ENCODE data around the gene USP5.
"Not testable (repeated sequence)": the region's sequence is repeated elsewhere in the genome, so short reads cannot be mapped to it uniquely, and the experiment has no call there.

Gene USP5

DNA sequence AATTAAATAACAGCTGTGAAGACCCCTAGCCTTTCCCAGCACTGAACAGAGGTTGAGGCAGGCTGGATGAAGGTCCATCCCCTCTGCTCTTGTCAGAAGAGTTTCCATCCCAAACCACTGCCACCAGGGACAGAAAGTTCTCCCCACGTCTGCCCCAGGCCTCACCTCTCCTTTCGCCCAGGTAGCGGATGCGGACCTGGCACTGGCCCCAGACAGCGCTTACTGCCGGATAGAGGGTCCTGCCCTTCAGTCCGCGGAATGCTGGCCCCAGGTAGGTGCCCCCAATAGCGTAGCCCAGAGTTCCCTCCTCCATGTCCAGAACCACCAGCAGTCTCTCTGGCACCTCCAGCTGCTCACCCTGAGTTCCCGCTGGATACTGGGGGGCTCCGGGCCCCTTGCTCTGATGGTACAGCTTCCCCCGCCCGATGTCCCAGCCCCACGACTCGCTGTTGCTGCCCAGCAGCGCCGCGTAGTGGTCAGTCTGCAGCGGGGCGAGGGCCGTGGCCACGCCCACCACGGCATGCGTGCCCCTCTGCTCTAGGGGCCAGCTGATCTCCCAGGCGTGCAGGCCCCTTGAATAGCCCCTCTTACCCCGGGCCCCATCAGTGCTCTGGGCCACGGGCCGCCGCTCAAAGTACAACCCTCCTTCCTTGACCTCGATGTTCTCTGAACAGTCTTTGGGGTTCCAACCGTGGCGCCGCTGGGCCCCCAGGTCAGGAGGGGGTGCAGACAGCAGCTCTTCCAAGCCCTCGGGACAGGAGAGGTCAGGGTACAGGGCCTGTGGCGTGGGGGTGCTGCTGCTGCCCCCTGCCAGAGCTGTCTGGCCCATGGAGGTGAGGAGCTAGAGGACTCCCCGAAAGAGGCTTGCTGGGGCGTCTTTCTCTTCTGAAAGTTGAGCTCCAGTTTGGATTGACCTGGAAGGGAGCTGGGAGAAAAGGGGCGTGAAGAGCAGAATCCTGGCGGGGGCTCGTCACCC is 20.4 kb downstream of the USP5 start:
- TF ChIP-seq, protein P1, sequence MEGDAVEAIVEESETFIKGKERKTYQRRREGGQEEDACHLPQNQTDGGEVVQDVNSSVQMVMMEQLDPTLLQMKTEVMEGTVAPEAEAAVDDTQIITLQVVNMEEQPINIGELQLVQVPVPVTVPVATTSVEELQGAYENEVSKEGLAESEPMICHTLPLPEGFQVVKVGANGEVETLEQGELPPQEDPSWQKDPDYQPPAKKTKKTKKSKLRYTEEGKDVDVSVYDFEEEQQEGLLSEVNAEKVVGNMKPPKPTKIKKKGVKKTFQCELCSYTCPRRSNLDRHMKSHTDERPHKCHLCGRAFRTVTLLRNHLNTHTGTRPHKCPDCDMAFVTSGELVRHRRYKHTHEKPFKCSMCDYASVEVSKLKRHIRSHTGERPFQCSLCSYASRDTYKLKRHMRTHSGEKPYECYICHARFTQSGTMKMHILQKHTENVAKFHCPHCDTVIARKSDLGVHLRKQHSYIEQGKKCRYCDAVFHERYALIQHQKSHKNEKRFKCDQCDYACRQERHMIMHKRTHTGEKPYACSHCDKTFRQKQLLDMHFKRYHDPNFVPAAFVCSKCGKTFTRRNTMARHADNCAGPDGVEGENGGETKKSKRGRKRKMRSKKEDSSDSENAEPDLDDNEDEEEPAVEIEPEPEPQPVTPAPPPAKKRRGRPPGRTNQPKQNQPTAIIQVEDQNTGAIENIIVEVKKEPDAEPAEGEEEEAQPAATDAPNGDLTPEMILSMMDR (IDR thresholded peaks at IDR 0.05; ENCODE audit: low read depth, low read length): peak; percentile 99
- in situ Hi-C loops (cut with HindIII; ENCODE audit: low sequenced_read_pairs): no loop called here
- DNase-seq (ENCODE audit: low read depth, low spot score): peak; percentile 72
- peak overlapping the region; percentile 63 for H3K4me3 ChIP-seq (ENCODE audit: low read depth, low read length)

DNA sequence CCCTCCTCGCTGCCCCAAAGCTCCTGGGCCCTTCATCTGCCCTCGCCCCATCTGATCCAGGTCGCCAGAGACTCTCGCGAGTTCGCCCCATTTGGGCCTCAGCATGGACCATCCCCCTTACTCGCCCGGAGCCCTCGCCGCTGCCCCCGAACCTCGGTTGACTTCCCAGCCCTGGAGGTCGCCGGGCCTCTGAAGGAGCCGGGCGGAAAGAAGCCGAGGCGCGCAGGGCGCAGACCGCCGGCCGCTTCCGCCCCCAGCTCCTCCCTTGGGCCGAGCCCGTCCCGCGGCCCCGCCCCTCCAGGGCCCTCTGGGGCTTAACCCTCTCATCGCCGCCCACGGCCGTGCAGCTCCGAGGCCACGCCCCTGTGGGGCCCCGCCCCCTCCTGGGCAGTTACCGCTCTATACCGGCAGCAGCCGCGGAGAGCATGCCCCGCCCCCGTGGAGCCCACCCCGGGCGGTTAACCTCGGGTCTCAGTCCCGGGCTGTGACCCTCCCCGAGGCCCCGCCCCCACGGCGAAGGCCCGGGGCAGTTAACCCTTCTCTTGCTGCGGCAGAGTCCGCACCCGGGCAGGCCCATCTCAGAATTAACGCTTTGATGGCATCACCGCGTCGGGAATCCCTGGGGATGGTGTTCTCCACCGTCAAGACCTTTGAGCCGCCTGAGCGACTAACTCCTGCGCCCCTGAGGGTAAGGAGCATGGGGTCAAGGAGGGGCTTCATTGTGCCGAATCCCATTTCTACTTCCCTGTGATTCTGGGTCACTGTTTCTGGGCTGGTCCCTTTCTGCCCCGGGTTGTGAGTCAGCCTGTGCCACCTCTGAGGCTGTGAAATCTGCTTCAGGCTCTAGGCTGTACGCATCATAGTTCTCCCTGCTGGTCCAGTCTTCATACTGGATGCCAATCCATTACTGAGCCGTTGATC is 21.4 kb downstream of the USP5 start, which contains the start of gene SPSB2:
Gene SPSB2 (minus strand): TSS at position 210 of the 921 bp plus-strand sequence. CDS start 402 bp downstream, outside the sequence.
- TF ChIP-seq, protein P1 (IDR thresholded peaks at IDR 0.05; ENCODE audit: low read depth, low read length): no peak
- DNase-seq (ENCODE audit: low read depth, low spot score): peak; percentile 97
- in situ Hi-C loops (cut with HindIII; ENCODE audit: low sequenced_read_pairs): no loop called here
- H3K4me3 ChIP-seq (ENCODE audit: low read depth, low read length): peak within 1 kb of the TSS; percentile 63

GRCh38 chr12:6874015-6874368 is 22.0 kb downstream of the USP5 start:
- H3K4me3 ChIP-seq (ENCODE audit: low read depth, low read length): peak overlapping the region; percentile 63
- DNase-seq (ENCODE audit: low read depth, low spot score); in situ Hi-C loops (cut with HindIII; ENCODE audit: low sequenced_read_pairs): not testable (repeated sequence)

DNA sequence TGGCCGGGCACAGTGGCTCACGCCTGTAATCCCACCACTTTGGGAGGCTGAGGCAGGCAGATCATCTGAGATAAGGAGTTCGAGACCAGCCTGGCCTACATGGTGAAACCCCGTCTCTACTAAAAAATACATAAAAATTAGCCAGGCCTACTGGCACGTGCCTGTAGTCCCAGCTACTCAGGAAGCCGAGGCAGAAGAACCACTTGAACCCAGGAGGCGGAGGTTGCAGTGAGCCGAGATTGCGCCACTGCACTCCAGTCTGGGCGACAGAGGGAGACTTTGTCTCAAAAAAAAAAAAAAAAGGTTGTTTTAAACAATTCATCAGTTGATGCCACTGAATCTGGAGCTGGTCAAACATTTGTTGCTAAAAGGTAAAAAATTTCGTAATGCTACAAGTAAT is 27.9 kb downstream of the USP5 start:
- H3K4me3 ChIP-seq (ENCODE audit: low read depth, low read length); DNase-seq (ENCODE audit: low read depth, low spot score); in situ Hi-C loops (cut with HindIII; ENCODE audit: low sequenced_read_pairs): not testable (repeated sequence)

DNA sequence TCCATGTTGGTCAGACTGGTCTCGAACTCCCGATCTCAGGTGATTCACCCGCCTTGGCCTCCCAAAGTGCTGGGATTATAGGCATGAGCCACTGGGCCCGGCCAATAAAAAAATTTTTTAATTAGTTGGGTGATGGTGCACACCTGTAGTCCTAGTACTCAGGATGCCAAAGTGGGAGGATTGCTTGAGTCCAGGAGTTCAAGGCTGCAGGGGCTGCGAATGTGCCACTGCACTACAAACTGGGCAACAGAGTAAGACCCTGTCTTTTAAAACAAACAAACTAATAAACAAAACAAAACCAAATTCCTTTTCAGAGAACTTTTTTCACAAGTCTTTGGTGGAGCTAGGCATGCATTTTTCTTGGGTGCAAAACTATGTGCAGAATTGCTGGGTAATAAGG is 31.3 kb downstream of the USP5 start:
- no peak overlapping the region for H3K4me3 ChIP-seq (ENCODE audit: low read depth, low read length)
- TF ChIP-seq, protein P1 (IDR thresholded peaks at IDR 0.05; ENCODE audit: low read depth, low read length): no peak
- DNase-seq (ENCODE audit: low read depth, low spot score): no peak
- in situ Hi-C loops (cut with HindIII; ENCODE audit: low sequenced_read_pairs): no loop called here

DNA sequence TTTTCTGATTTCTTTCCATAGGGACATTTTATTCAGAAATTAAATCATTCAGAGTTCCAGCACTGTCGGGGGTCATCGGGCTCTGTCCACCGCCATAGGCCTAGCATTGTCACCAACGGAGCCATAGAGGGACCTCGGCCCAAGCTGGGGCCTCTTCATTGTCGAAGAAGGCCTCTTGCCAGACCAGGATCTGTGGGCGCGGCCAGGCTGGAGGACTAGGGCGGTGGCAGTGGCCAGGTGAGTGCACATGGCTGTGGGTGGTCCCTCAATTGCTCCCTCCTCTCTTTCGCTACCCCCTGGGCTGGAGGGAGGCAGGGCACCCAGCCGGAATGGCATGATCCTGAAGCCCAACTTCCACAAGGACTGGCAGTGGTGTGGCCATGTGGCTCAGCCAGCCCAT is 31.7 kb downstream of the USP5 start:
- no peak overlapping the region for H3K4me3 ChIP-seq (ENCODE audit: low read depth, low read length)
- in situ Hi-C loops (cut with HindIII; ENCODE audit: low sequenced_read_pairs): no loop called here
- TF ChIP-seq, protein P1 (IDR thresholded peaks at IDR 0.05; ENCODE audit: low read depth, low read length): no peak
- no peak for DNase-seq (ENCODE audit: low read depth, low spot score)

DNA sequence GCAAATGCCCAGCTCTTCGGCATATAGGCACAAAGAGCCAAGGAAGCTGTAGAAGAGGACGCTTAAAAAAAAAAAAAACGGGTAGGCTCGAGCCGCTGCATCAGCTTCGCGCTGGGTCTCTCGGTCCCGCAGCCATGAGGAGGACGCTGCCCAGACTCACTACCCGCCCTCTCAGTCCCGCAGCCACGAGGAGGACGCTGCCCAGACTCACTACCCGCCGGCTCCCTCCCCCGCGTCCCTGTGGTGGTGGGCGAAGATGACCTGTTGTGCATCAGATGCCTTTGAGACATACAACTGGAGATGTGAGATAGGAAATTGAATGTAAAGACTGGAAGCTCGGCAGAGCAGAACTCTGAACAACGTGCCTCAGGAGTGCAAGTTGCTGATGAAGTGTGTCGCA is 32.6 kb downstream of the USP5 start:
- no peak overlapping the region for H3K4me3 ChIP-seq (ENCODE audit: low read depth, low read length)
- in situ Hi-C loops (cut with HindIII; ENCODE audit: low sequenced_read_pairs): no loop called here
- no peak for DNase-seq (ENCODE audit: low read depth, low spot score)
- TF ChIP-seq, protein P1 (IDR thresholded peaks at IDR 0.05; ENCODE audit: low read depth, low read length): no peak

- in situ Hi-C loops (cut with HindIII; ENCODE audit: low sequenced_read_pairs); DNase-seq (ENCODE audit: low read depth, low spot score); H3K4me3 ChIP-seq (ENCODE audit: low read depth, low read length): not testable (repeated sequence)
Measured at GRCh38 chr12:6886206-6886999, 34.5 kb downstream of the USP5 start.

Measured in astrocyte of the spinal cord (primary cell).